GM12801 (cell line): ENCODE measurements around the gene TFDP1.

Experiments
- CTCF ChIP-seq: IDR thresholded peaks from one replicate; pipeline ENCODE4 v1.5.1; 2011; ENCODE audit warnings: control low read depth; ENCODE audit not compliant: insufficient read length; ENCODE audit errors: extremely low read depth

The TFDP1 gene

GRCh38 chr13:113584205-113584869, at the start of gene TFDP1:
Gene TFDP1, plus strand, starts transcription at chr13:113584753. Its CDS starts 1,085 bp downstream, at chr13:113585838.
- no peak for TF ChIP-seq CTCF

GRCh38 chr13:113535381-113535781, 49.2 kb upstream of the TFDP1 start:
- no peak for TF ChIP-seq CTCF

- TF ChIP-seq CTCF, result no peak
Observed at GRCh38 chr13:113536461-113537110, 48.0 kb upstream of the TFDP1 start.

GRCh38 chr13:113537205-113537604, 47.3 kb upstream of the TFDP1 start:
- no peak for TF ChIP-seq CTCF

GRCh38 chr13:113537909-113538688, 46.5 kb upstream of the TFDP1 start:
- TF ChIP-seq CTCF, result no peak

GRCh38 chr13:113538689-113539058, 45.9 kb upstream of the TFDP1 start:
- no peak for TF ChIP-seq CTCF

DNA sequence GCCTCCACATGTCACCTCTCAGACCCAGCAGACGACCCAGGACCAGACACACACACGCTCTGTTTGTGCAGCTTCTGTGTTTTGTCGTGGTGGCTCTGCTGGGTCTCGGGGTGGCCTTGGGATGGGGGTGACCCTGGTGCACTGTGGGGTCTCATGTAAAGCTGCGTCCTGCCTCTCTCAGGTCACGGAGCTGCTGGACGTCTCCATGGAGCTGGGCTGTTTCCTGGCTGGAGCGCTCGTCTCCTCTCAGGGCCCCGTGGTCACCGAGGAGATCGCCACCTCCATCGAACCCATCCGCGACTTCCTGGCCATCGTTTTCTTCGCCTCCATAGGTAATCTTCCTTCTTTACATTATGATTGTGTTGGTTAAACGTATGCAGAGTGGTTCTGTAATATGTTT, 45.4 kb upstream of the TFDP1 start:
- no peak for TF ChIP-seq CTCF
